ENCODE results near the gene HIPK4.
"Not testable (repeated sequence)": the region's sequence is repeated elsewhere in the genome, so short reads cannot be mapped to it uniquely, and the experiment has no call there.

HIPK4 gene

GRCh38 chr19:40392894-40393517 lies 3.0 kb upstream of the HIPK4 start:
- DNase-seq (ENCODE audit: low read depth), result no peak

DNA sequence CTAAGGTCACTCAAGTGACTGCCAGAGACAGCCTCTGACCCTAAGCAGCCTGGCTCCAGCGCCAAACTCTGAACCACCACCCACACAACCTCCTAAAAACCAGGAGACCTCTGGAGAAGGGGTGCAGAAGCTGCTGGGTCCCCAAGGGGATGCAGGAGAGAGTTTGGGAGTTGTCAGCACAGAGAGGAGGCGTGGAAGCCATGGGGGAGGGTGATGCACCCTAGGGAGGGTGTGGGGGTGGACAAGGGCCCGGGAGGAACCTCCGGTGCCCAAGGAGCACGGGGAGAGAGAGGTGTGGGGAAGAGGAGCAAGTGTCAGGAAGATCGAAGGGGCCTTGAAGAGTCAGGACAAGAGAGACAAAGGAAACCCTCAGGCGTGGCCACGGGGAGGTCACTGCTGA lies 2.1 kb upstream of the HIPK4 start:
- DNase-seq (ENCODE audit: low read depth), result no peak

DNA sequence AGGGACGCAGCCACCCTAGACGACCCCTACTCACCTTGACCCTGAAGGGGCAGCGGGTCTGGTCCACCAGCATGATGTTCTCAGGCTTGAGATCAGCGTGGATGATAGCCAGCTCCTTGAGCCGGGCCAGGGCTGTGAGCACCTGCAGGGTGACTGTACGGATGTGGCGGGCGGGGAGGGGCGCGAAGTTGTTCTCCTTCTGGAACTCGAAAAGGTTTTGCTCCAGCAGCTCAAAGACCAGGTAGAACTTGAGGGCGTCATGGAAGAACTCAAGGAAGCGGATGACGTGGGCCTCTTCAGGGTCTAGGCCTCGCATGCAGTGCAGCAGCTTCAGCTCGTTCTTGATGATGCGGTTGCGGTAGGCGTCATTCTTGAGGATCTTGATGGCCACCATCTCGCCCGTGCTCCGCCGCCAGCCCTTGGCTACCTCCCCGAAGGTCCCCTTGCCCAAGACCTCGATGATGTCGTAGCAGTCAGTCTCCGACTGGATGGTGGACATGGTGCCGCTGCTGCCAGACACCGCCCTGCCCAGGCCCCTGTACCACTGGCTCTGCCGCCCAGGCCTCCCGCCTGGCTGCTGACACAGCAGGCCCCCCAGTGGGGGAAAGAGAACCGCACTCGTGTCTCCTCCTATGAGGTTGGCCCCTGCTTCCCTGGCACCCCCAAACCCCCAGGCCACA lies 437 bp downstream of the HIPK4 start:
- no peak for DNase-seq (ENCODE audit: low read depth)

DNA sequence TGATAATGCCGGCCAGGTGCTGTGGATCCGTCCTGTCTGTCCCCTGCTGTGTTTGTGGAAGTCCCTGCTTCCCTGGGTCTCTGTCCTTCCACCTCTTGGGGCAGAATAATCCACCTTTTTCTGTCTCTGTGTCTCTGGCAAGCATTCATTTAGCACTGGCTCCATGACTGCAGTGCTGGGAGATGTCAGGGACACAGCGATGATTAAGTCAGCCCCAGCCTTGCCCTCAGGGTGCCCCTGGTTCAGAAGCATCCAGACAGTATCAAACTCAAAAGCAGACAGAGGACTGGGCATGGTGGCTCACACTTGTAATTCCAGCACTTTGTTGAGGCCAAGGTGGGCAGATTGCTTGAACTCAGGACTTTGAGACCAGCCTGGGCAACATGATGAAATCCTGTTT lies 1.5 kb downstream of the HIPK4 start:
- DNase-seq (ENCODE audit: low read depth), result no peak

- no peak for DNase-seq (ENCODE audit: low read depth)
Measured at GRCh38 chr19:40387155-40387554, 2.8 kb downstream of the HIPK4 start.

- DNase-seq (ENCODE audit: low read depth), result no peak
Measured at GRCh38 chr19:40383668-40384248, 6.2 kb downstream of the HIPK4 start.

- DNase-seq (ENCODE audit: low read depth), result no peak
Measured at GRCh38 chr19:40381321-40381720, 8.7 kb downstream of the HIPK4 start.

DNA sequence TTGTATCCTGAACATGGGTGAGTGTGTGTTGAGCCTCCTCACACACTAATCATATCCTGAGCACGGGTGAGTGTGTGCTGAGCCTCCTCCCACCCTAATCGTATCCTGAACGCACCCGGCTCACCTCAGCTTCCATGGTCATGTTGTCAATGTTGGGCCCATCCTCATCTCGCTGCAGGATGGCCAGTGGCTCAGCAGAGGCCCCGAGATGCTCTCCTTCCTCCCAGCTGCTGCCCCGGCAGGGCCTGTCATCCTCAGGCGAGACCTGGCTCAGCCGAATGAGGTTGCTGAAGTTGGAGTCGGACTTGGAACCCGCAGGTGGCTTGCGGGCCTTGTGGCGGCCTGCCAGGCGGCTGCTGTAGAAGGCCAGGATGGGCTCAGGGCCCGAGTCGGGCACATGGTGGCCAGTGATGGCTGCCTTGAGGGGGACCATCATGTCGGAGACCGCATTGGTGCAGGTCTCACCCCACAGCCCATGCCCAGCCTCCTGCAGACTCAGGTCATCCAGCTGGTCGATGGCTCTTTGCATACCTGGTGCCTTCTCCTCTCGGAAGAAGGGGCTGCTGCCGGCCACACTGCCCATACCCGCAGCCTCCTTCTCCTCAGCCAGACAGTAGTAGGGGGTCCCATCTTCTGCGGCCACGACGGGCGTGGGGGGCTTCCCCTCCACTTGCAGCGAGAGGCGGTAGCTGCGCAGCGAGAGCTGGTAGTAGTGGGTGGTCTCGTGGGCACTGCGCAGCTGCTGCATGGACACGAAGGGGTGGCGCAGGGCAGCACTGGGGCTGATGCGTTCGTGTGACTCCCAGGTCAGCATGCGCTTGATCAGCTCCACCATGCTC lies 9.6 kb downstream of the HIPK4 start:
- no peak for DNase-seq (ENCODE audit: low read depth)

GRCh38 chr19:40379446-40380198 lies 10.4 kb downstream of the HIPK4 start:
- no peak for DNase-seq (ENCODE audit: low read depth)

DNA sequence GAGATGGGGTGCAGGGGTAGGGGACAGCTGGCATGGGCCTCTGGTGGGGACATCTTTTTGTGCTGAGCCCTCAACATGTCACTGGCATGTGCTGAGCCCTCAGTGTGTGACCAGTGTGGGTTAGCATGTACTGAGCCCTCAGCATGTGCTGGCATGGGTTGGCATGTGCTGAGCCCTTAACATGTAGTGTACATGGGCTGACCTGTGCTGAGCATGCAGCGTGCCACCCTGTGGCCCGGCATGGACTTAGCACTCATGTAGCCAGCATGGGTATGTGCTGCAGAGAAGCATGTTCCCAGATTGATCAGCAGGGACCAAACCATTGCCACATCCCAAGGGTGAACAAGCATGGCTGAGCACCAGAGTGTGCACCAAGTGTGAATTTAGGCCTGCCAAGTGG lies 11.5 kb downstream of the HIPK4 start:
- DNase-seq (ENCODE audit: low read depth), result no peak

DNA sequence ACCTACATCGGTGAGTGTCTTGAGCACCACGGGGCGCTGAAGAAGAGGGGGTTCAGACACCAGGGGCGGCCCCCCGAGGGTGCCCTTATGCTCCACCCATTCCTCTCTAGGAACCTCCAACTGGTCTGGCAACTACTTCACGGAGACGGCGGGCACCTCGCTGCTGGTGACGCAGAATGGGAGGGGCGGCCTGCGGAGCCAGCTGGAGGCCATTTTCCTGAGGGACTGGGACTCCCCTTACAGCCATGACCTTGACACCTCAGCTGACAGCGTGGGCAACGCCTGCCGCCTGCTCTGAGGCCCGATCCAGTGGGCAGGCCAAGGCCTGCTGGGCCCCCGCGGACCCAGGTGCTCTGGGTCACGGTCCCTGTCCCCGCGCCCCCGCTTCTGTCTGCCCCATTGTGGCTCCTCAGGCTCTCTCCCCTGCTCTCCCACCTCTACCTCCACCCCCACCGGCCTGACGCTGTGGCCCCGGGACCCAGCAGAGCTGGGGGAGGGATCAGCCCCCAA lies 12.1 kb downstream of the HIPK4 start:
- DNase-seq (ENCODE audit: low read depth), result no peak

GRCh38 chr19:40376286-40376862 lies 13.6 kb downstream of the HIPK4 start:
- DNase-seq (ENCODE audit: low read depth), result no peak

- DNase-seq (ENCODE audit: low read depth), result no peak
Measured at GRCh38 chr19:40374084-40374483, 15.9 kb downstream of the HIPK4 start.

DNA sequence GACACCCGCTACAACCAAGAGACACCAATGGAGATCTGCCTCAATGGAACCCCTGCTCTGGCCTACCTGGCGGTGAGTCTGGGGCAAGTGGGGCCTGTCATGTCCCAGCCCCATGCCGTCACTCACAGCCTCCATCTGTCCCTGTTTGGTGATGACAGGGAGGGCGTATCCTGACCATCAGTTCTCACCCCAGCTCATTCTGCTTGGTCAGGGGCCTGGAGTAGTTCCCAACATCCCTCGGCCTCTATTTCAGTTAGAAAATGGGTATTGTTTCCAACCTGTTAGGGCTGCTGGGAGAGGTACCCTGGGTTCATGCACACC lies 18.2 kb downstream of the HIPK4 start:
- DNase-seq (ENCODE audit: low read depth), result no peak

- DNase-seq (ENCODE audit: low read depth), result no peak
Measured at GRCh38 chr19:40370997-40371801, 18.8 kb downstream of the HIPK4 start.

DNA sequence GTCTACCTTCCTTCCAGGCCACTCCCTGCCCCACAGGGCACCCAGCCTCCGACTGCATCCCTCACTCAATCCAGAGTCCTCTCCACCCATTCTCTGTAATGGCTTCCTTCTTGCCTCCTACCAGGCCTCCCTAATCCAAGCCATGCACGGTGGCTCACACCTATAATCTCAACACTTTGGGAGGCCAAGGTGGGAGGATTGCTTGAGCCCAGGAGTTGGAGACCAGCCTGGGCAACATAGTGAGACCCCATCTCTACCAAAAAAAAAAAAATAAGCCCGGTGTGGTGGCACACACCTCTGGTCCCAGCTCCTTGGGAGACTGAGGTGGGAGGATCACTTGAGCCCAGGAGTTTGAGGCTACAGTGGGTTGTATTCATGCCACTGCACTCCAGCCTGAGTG lies 19.7 kb downstream of the HIPK4 start:
- DNase-seq (ENCODE audit: low read depth), result not testable (repeated sequence)

DNA sequence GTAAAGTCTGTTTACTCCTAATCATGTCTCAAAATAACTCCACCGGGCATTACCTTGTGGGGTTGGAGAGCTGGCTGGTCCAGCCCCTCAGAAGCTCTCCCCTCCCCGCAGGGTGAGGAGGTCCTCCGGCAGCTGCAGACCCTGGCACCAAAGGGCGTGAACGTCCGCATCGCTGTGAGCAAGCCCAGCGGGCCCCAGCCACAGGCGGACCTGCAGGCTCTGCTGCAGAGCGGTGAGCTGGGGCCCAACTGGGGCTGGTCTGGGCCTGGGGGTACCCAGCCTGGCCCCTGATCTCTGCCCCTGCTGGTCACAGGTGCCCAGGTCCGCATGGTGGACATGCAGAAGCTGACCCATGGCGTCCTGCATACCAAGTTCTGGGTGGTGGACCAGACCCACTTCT lies 20.2 kb downstream of the HIPK4 start:
- DNase-seq (ENCODE audit: low read depth), result no peak

- no peak for DNase-seq (ENCODE audit: low read depth)
Measured at GRCh38 chr19:40367577-40368434, 22.2 kb downstream of the HIPK4 start.

DNA sequence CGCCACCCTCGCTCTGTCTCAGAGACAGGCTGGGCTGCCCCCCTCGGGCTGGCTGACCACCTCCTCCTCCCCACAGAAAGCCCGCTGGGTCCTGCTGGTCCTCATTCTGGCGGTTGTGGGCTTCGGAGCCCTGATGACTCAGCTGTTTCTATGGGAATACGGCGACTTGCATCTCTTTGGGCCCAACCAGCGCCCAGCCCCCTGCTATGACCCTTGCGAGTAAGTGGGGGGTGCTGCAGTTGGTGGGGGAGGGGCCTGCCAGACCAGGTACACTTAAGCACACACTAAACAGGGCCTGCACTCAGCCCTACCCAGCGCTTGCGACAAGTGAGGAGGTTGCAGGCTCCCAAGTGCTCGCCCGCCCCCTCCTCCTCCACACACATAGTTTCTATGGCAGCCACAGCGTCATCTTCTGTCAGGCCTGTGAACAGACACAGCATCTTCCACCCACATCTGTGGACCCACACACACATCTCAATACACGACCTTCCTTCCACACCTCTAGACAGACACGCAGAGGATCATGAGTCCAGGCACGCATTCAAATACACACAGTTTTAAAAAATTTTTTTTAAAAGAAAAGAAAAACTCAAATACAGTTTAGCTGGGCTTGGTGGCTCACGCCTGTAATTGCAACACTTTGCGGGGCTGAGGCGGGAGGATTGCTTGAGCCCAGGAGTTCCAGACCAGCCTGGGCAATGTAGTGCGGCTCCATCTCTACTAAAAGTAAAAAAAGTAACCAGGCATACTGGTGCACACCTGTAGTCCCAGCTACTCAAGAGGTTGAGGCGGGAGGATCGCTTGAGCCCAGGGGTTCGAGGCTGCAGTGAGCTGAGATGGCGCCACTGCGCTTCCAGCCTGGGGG lies 23.1 kb downstream of the HIPK4 start:
- DNase-seq (ENCODE audit: low read depth), result no peak
